Astrocyte (in vitro differentiated cells and primary cell): ENCODE data around the gene DCAF7.

Experiments used
- EZH2 ChIP-seq: IDR thresholded peaks from 2 replicates; pipeline ENCODE4 v1.6.1; 2012; ENCODE audit warnings: mild to moderate bottlenecking, low read length, inconsistent platforms; ENCODE audit not compliant: insufficient read depth
- TF ChIP-seq, protein P1 (sequence below): IDR thresholded peaks from 2 replicates; pipeline ENCODE4 v1.5.1; 2011; ENCODE audit warnings: low read depth, mild to moderate bottlenecking, inconsistent platforms, low read length, moderate library complexity; ENCODE audit not compliant: insufficient read depth

DNA sequence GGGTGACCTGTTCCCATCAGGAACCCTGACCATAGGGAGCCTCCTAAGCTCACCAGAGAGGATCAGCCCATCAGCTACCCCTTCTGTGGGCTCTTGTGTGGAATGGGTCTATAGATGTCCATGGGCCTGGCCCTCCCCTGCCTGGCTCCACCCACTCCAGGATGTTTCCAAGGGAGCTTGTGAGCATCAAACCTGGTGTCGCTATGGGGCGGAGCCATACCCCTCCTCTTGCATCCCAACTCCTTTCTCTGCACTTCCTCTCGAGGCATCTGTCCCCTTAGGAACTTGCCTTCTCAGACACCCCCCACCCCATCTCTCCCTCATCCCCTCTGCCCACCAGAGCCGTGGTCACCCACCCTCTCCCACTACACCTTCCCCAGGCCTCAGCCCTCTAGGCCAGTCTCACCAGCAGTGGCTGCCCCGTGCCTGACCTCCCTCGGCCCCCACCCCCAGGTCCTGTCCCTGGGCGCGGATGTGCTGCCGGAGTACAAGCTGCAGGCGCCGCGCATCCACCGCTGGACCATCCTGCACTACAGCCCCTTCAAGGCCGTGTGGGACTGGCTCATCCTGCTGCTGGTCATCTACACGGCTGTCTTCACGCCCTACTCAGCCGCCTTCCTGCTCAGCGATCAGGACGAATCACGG lies 16.7 kb upstream of the DCAF7 start:
- TF ChIP-seq, protein P1, sequence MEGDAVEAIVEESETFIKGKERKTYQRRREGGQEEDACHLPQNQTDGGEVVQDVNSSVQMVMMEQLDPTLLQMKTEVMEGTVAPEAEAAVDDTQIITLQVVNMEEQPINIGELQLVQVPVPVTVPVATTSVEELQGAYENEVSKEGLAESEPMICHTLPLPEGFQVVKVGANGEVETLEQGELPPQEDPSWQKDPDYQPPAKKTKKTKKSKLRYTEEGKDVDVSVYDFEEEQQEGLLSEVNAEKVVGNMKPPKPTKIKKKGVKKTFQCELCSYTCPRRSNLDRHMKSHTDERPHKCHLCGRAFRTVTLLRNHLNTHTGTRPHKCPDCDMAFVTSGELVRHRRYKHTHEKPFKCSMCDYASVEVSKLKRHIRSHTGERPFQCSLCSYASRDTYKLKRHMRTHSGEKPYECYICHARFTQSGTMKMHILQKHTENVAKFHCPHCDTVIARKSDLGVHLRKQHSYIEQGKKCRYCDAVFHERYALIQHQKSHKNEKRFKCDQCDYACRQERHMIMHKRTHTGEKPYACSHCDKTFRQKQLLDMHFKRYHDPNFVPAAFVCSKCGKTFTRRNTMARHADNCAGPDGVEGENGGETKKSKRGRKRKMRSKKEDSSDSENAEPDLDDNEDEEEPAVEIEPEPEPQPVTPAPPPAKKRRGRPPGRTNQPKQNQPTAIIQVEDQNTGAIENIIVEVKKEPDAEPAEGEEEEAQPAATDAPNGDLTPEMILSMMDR: no peak
- TF ChIP-seq EZH2: no peak
